ENCODE data around the gene MVB12B.

DNA sequence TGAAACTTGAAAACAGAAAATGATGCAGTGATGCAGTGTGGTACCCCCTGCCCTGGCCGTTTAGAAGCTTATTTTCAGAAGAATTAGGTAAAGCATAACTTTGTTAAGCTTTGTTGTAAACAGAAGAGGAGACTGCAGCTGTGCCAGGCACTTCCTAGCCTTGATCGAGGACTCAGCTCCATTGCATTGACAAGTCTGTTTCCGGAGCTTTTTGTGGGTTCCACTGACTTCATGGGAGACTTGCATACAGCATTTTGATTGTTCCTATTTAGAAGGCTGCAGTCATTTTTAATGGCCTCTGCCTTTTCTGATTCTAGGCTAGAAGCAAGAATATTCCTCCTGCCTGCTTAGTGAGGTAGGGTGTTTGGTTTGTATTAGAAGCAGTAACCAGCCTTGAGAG, 12.3 kb downstream of the MVB12B start:
- TF ChIP-seq, protein P1, sequence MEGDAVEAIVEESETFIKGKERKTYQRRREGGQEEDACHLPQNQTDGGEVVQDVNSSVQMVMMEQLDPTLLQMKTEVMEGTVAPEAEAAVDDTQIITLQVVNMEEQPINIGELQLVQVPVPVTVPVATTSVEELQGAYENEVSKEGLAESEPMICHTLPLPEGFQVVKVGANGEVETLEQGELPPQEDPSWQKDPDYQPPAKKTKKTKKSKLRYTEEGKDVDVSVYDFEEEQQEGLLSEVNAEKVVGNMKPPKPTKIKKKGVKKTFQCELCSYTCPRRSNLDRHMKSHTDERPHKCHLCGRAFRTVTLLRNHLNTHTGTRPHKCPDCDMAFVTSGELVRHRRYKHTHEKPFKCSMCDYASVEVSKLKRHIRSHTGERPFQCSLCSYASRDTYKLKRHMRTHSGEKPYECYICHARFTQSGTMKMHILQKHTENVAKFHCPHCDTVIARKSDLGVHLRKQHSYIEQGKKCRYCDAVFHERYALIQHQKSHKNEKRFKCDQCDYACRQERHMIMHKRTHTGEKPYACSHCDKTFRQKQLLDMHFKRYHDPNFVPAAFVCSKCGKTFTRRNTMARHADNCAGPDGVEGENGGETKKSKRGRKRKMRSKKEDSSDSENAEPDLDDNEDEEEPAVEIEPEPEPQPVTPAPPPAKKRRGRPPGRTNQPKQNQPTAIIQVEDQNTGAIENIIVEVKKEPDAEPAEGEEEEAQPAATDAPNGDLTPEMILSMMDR (IDR thresholded peaks at IDR 0.05; ENCODE audit: low read depth, low read length), result no peak
- no peak for TF ChIP-seq EZH2phosphoT487 (IDR thresholded peaks at IDR 0.05; ENCODE audit: low read depth)

Data from OCI-LY3 (cell line).